Muscle layer of duodenum (tissue), 2 donors: ENCODE measurements around the gene GALNT17.

Experiments
- H3K27ac ChIP-seq: one replicate; pipeline ENCODE4 v1.7.0; 2013; ENCODE audit warnings: mild to moderate bottlenecking, low read length
- H3K27me3 ChIP-seq: one replicate; pipeline ENCODE4 v1.7.0; 2013; ENCODE audit warnings: low read depth, mild to moderate bottlenecking, control low read depth, low read length
- H3K36me3 ChIP-seq, 2 donors: one replicate each; pipeline ENCODE4 v1.7.0; 2013; ENCODE audit warnings: low read length in 2 of 2, control low read depth in 1 of 2, mild to moderate bottlenecking in 1 of 2; ENCODE audit not compliant: insufficient read depth in 2 of 2, control insufficient read depth in 1 of 2
- H3K4me1 ChIP-seq, 2 donors: one replicate each; pipeline ENCODE4 v1.7.0; 2013; ENCODE audit warnings: low read length in 2 of 2, mild to moderate bottlenecking in 2 of 2, control low read depth in 1 of 2, moderate library complexity in 1 of 2; ENCODE audit not compliant: insufficient read depth in 2 of 2, control insufficient read depth in 1 of 2
- H3K4me3 ChIP-seq, 2 donors: one replicate each; pipeline ENCODE4 v1.7.0; 2013; ENCODE audit warnings: low read length in 2 of 2, low read depth in 1 of 2, mild to moderate bottlenecking in 1 of 2
- H3K9me3 ChIP-seq, 2 donors: one replicate each; pipeline ENCODE4 v1.7.0; 2013; ENCODE audit warnings: low read length in 2 of 2, control low read depth in 1 of 2, mild to moderate bottlenecking in 1 of 2; ENCODE audit not compliant: control insufficient read depth in 1 of 2
- donor health status: healthy.

Gene GALNT17

GRCh38 chr7:71679480-71679879 lies 547.5 kb downstream of the GALNT17 start:
- Histone ChIP-seq H3K36me3 (no peaks in the 10 kb centered on the region), H3K4me1 (no peaks in the 10 kb centered on the region), H3K4me3 (no peak overlapping the region), H3K27ac (no peak overlapping the region), H3K9me3 (no peaks in the 10 kb centered on the region), H3K27me3 (no peaks in the 10 kb centered on the region)

- H3K27ac ChIP-seq: no peak overlapping the region
- H3K36me3 ChIP-seq: no peaks in the 10 kb centered on the region
- H3K9me3 ChIP-seq: no peaks in the 10 kb centered on the region
- no peak overlapping the region for H3K4me3 ChIP-seq
- H3K27me3 ChIP-seq: no peaks in the 10 kb centered on the region
- no peaks in the 10 kb centered on the region for H3K4me1 ChIP-seq
Measured at GRCh38 chr7:71682181-71682580, 550.2 kb downstream of the GALNT17 start.

GRCh38 chr7:71682841-71683781 lies 551.2 kb downstream of the GALNT17 start:
- Histone ChIP-seq H3K27me3 (no peaks in the 10 kb centered on the region), H3K27ac (no peak overlapping the region), H3K4me3 (no peak overlapping the region), H3K9me3 (no peaks in the 10 kb centered on the region), H3K36me3 (no peaks in the 10 kb centered on the region), H3K4me1 (no peaks in the 10 kb centered on the region)

GRCh38 chr7:71687286-71687685 lies 555.3 kb downstream of the GALNT17 start:
- H3K27ac ChIP-seq: no peak overlapping the region
- H3K36me3 ChIP-seq: no peaks in the 10 kb centered on the region

GRCh38 chr7:71687831-71688599 lies 556.1 kb downstream of the GALNT17 start:
- H3K9me3 ChIP-seq: no peaks in the 10 kb centered on the region

More at GRCh38 chr7:71687286-71687685, 555.3 kb downstream of the GALNT17 start:
- Histone ChIP-seq H3K4me1 (no peaks in the 10 kb centered on the region), H3K9me3 (no peaks in the 10 kb centered on the region), H3K27me3 (no peaks in the 10 kb centered on the region), H3K4me3 (no peak overlapping the region)

GRCh38 chr7:71691538-71691937 lies 559.6 kb downstream of the GALNT17 start:
- no peaks in the 10 kb centered on the region for H3K4me1 ChIP-seq
- H3K36me3 ChIP-seq: no peaks in the 10 kb centered on the region
- H3K27me3 ChIP-seq: no peaks in the 10 kb centered on the region
- no peak overlapping the region for H3K27ac ChIP-seq
- H3K9me3 ChIP-seq: no peaks in the 10 kb centered on the region
- no peak overlapping the region for H3K4me3 ChIP-seq

More at GRCh38 chr7:71687831-71688599, 556.1 kb downstream of the GALNT17 start:
- Histone ChIP-seq H3K27me3 (no peaks in the 10 kb centered on the region), H3K4me3 (no peak overlapping the region), H3K4me1 (no peaks in the 10 kb centered on the region), H3K27ac (no peak overlapping the region), H3K36me3 (no peaks in the 10 kb centered on the region)

GRCh38 chr7:71694665-71695064 lies 562.7 kb downstream of the GALNT17 start:
- Histone ChIP-seq H3K27ac (no peak overlapping the region), H3K27me3 (no peaks in the 10 kb centered on the region), H3K4me3 (no peak overlapping the region), H3K36me3 (no peaks in the 10 kb centered on the region), H3K9me3 (no peaks in the 10 kb centered on the region), H3K4me1 (no peaks in the 10 kb centered on the region)

- Histone ChIP-seq H3K4me3 (no peak overlapping the region), H3K9me3 (no peaks in the 10 kb centered on the region), H3K4me1 (no peaks in the 10 kb centered on the region), H3K27me3 (no peaks in the 10 kb centered on the region), H3K27ac (no peak overlapping the region), H3K36me3 (no peaks in the 10 kb centered on the region)
Measured at GRCh38 chr7:71695186-71695585, 563.2 kb downstream of the GALNT17 start.

GRCh38 chr7:71696511-71696910 lies 564.6 kb downstream of the GALNT17 start:
- Histone ChIP-seq H3K9me3 (no peaks in the 10 kb centered on the region), H3K27ac (no peak overlapping the region), H3K27me3 (no peaks in the 10 kb centered on the region), H3K4me1 (no peaks in the 10 kb centered on the region), H3K36me3 (no peaks in the 10 kb centered on the region), H3K4me3 (no peak overlapping the region)

- Histone ChIP-seq H3K4me3 (no peak overlapping the region), H3K27ac (no peak overlapping the region), H3K36me3 (no peaks in the 10 kb centered on the region), H3K4me1 (no peaks in the 10 kb centered on the region), H3K9me3 (no peaks in the 10 kb centered on the region), H3K27me3 (no peaks in the 10 kb centered on the region)
Measured at GRCh38 chr7:71697400-71697799, 565.5 kb downstream of the GALNT17 start.

- H3K4me3 ChIP-seq: no peak overlapping the region
- no peaks in the 10 kb centered on the region for H3K4me1 ChIP-seq
- no peak overlapping the region for H3K27ac ChIP-seq
- H3K27me3 ChIP-seq: no peaks in the 10 kb centered on the region
- H3K9me3 ChIP-seq: peaks cover 0 to 15% of the 10 kb centered on the region in 2 donors
- no peaks in the 10 kb centered on the region for H3K36me3 ChIP-seq
Measured at GRCh38 chr7:71705217-71705616, 573.3 kb downstream of the GALNT17 start.
